CD4-positive, alpha-beta T cell treated with Interleukin-12 subunit alpha and Interleukin-12 subunit beta, for 1 hour (primary cell): ENCODE data around the gene CLIC5.

Source experiments
- DNase-seq: peaks from one replicate; pipeline ENCODE4 v3.0.0-alpha.2; 2020

CLIC5 gene

GRCh38 chr6:45882671-45883070 is 133.0 kb downstream of the CLIC5 start:
- DNase-seq, result no peak

GRCh38 chr6:45881705-45882467 is 133.8 kb downstream of the CLIC5 start:
- no peak for DNase-seq

- DNase-seq, result no peak
These were observed 135.0 kb downstream of the CLIC5 start for GRCh38 chr6:45880676-45881075.

GRCh38 chr6:45880159-45880558 is 135.5 kb downstream of the CLIC5 start:
- no peak for DNase-seq

GRCh38 chr6:45877970-45878590 is 137.6 kb downstream of the CLIC5 start:
- DNase-seq, result no peak

- no peak for DNase-seq
These were observed 142.8 kb downstream of the CLIC5 start for GRCh38 chr6:45872827-45873365.

GRCh38 chr6:45870531-45870930 is 145.1 kb downstream of the CLIC5 start:
- no peak for DNase-seq

GRCh38 chr6:45864651-45865050 is 151.0 kb downstream of the CLIC5 start:
- DNase-seq, result no peak

GRCh38 chr6:45858691-45859090 is 157.0 kb downstream of the CLIC5 start:
- DNase-seq, result no peak

GRCh38 chr6:45857827-45858226 is 157.8 kb downstream of the CLIC5 start:
- no peak for DNase-seq

GRCh38 chr6:45855642-45856394 is 159.8 kb downstream of the CLIC5 start:
- no peak for DNase-seq

GRCh38 chr6:45854149-45854742 is 161.4 kb downstream of the CLIC5 start:
- DNase-seq, result no peak

GRCh38 chr6:45851034-45851400 is 164.6 kb downstream of the CLIC5 start:
- no peak for DNase-seq

GRCh38 chr6:45850378-45851033 is 165.2 kb downstream of the CLIC5 start:
- no peak for DNase-seq

GRCh38 chr6:45845567-45845966 is 170.1 kb downstream of the CLIC5 start:
- no peak for DNase-seq

GRCh38 chr6:45844986-45845385 is 170.7 kb downstream of the CLIC5 start:
- no peak for DNase-seq

- DNase-seq, result no peak
These were observed 171.7 kb downstream of the CLIC5 start for GRCh38 chr6:45843848-45844521.

GRCh38 chr6:45841062-45841461 is 174.6 kb downstream of the CLIC5 start:
- no peak for DNase-seq

GRCh38 chr6:45838996-45839395 is 176.7 kb downstream of the CLIC5 start:
- no peak for DNase-seq

GRCh38 chr6:45838451-45838850 is 177.2 kb downstream of the CLIC5 start:
- no peak for DNase-seq

- DNase-seq, result no peak
These were observed 178.0 kb downstream of the CLIC5 start for GRCh38 chr6:45837541-45838200.

- DNase-seq, result no peak
These were observed 178.7 kb downstream of the CLIC5 start for GRCh38 chr6:45836984-45837383.
